Vagina (tissue), 2 donors: ENCODE data around the gene CCDC57.

Experiments
- CTCF ChIP-seq, 3 experiments: fragments of 450-650 bp in 2 of 3; fragments of 200-600 bp in 1 of 3; sonication (generic) in 1 of 3; IDR thresholded peaks; one replicate each; pipeline ENCODE4 v1.5.1; 2017 to 2019; ENCODE audit warnings: antibody characterized with exemption in 3 of 3, mild to moderate bottlenecking in 2 of 3, moderate library complexity in 2 of 3
- POLR2A ChIP-seq, 2 donors: fragments of 450-650 bp; IDR thresholded peaks; one replicate each; pipeline ENCODE4 v1.6.1; 2017; ENCODE audit warnings: antibody characterized with exemption in 2 of 2, mild to moderate bottlenecking in 2 of 2, moderate library complexity in 2 of 2

DNA sequence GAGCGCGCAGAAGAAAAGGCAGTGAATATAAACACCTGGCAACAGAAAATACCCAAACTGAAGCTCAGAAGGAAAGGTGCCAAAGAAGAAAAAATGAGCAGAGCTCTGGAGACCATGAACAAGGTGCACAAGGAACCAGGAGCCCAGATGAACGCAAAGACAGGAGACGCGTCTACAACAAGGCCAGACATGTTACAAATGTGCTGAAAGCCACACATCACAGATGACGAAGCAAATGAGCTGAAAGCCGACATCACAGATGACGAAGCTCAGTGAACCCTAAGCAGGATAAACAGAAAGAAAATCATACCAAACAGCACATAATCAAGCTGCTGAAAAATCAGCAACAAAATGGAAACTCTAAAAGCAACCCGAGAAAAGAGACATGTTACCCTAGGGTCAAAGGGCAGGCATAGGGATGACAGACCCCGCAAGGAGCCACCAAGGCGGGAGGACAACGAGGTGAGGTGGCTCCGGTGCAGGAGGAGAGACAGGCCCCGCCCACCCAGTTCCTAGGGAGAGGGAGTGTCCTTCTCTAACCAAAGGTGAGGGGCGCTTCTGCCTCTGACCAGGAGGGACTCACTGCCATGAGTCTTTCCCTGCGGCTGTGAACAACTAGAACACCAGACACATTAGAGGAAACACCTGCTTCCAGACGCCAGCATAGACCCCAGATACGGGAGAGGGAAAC, 39.1 kb downstream of the CCDC57 start:
- TF ChIP-seq CTCF (IDR thresholded peaks at IDR 0.05) (no peak), POLR2A (IDR thresholded peaks at IDR 0.05) (no peak)
